Vagina (tissue), 2 donors: ENCODE results near the gene TP53AIP1.

Experiments used
- CTCF ChIP-seq, 3 experiments: fragments of 450-650 bp in 2 of 3; fragments of 200-600 bp in 1 of 3; sonication (generic) in 1 of 3; IDR thresholded peaks; one replicate each; pipeline ENCODE4 v1.5.1; 2017 to 2019; ENCODE audit warnings: antibody characterized with exemption in 3 of 3, mild to moderate bottlenecking in 2 of 3, moderate library complexity in 2 of 3
- POLR2AphosphoS5 ChIP-seq, 2 donors: sonication (generic); formaldehyde crosslinking; IDR thresholded peaks; one replicate each; pipeline ENCODE4 v1.9.0; 2017; ENCODE audit warnings: antibody characterized with exemption in 2 of 2, mild to moderate bottlenecking in 2 of 2, low read depth in 1 of 2; ENCODE audit not compliant: insufficient read depth in 1 of 2

GRCh38 chr11:128927108-128927461 is 15.6 kb downstream of the TP53AIP1 start:
- TF ChIP-seq CTCF (IDR thresholded peaks at IDR 0.05): no peak
- TF ChIP-seq POLR2AphosphoS5 (IDR thresholded peaks at IDR 0.05; ENCODE audit: insufficient read depth in 1 of 2, low read depth in 1 of 2): no peak
